IMR-90 (cell line): ENCODE results near the gene MYH16. TPM values are rescaled to one million over a fixed set of nuclear protein-coding genes. Genes with fewer than 3 reads are reported as not detected.
"Not testable (repeated sequence)": the region's sequence is repeated elsewhere in the genome, so short reads cannot be mapped to it uniquely, and the experiment has no call there.

Experiments
- ATAC-seq: fragments of 200-7000 bp; cut with Tn5 transposase; 2 replicates; pipeline ENCODE4 v1.9.1; 2020; ENCODE audit warnings: low read depth, mild to moderate bottlenecking, moderate library complexity
- BruUV-seq: library from RNA; stranded (reverse); fragments of 400-500 nt; replicated peaks from 2 replicates; lab custom pipeline; 2021; lab: Mats Ljungman, UMichigan
- CTCF ChIA-PET: fragments of 300-600 bp; formaldehyde crosslinking; extraction: SDS; loops from one replicate; lab custom pipeline; 2021; ENCODE audit warnings: antibody characterized with exemption; lab: Yijun Ruan, JAX
- POLR2A ChIA-PET: fragments of 300-600 bp; sonication (Branson Sonifier 250); formaldehyde crosslinking; loops from one replicate; lab custom pipeline; 2022; ENCODE audit warnings: antibody characterized with exemption; ENCODE audit not compliant: unreplicated experiment; lab: Charles Lee
- DNase-seq: peaks from one replicate; pipeline ENCODE4 v3.0.0; 2013
- H2AFZ ChIP-seq: replicated peaks from 2 replicates; pipeline ENCODE3; 2013; ENCODE audit warnings: low read length, mild to moderate bottlenecking; ENCODE audit not compliant: poor library complexity
- H2AK5ac ChIP-seq: 2 replicates; pipeline ENCODE4 v1.6.1; 2013; ENCODE audit warnings: low read depth, low read length, inconsistent platforms
- H2AK9ac ChIP-seq: replicated peaks from 2 replicates; pipeline ENCODE3; 2013; ENCODE audit warnings: mild to moderate bottlenecking, low read depth, low read length, moderate library complexity; ENCODE audit not compliant: poor library complexity
- H2BK120ac ChIP-seq: 2 replicates; pipeline ENCODE4 v1.6.1; 2013; ENCODE audit warnings: low read depth, low read length, inconsistent platforms
- H2BK15ac ChIP-seq: 3 replicates; pipeline ENCODE4 v1.6.1; 2013; ENCODE audit warnings: low read depth, low read length, inconsistent platforms
- H2BK20ac ChIP-seq: 2 replicates; pipeline ENCODE4 v1.6.1; 2013; ENCODE audit warnings: low read depth, mild to moderate bottlenecking, inconsistent platforms, low read length, moderate library complexity
- H2BK5ac ChIP-seq: 2 replicates; pipeline ENCODE4 v1.6.1; 2013; ENCODE audit warnings: mild to moderate bottlenecking, low read depth, low read length, inconsistent platforms; ENCODE audit not compliant: poor library complexity, severe bottlenecking
- H3K14ac ChIP-seq: replicated peaks from 2 replicates; pipeline ENCODE4 v1.6.1; 2013; ENCODE audit warnings: low read depth, low read length, inconsistent platforms
- H3K18ac ChIP-seq: 2 replicates; pipeline ENCODE4 v1.6.1; 2013; ENCODE audit warnings: low read depth, low read length, control low read depth
- H3K23ac ChIP-seq: 2 replicates; pipeline ENCODE4 v1.6.1; 2013; ENCODE audit warnings: low read depth, low read length, inconsistent platforms
- H3K27ac ChIP-seq: 2 replicates; pipeline ENCODE4 v1.5.1; 2013; ENCODE audit warnings: mild to moderate bottlenecking, control low read depth, low read length; ENCODE audit not compliant: insufficient read depth
- H3K27me3 ChIP-seq: 2 replicates; pipeline ENCODE4 v1.6.1; 2013; ENCODE audit warnings: low read length; ENCODE audit not compliant: control insufficient read depth, insufficient read depth
- H3K36me3 ChIP-seq: 2 replicates; pipeline ENCODE4 v1.6.1; 2013; ENCODE audit warnings: low read length, mixed read lengths; ENCODE audit not compliant: control insufficient read depth, insufficient read depth
- H3K4ac ChIP-seq: 2 replicates; pipeline ENCODE4 v1.6.1; 2013; ENCODE audit warnings: low read depth, low read length, inconsistent platforms
- H3K4me1 ChIP-seq: 2 replicates; pipeline ENCODE4 v1.6.1; 2013; ENCODE audit warnings: low read length, mixed read lengths; ENCODE audit not compliant: control insufficient read depth, insufficient read depth
- H3K4me2 ChIP-seq: 2 replicates; pipeline ENCODE4 v1.6.1; 2013; ENCODE audit warnings: low read depth, mild to moderate bottlenecking, control low read depth, low read length, moderate library complexity
- H3K4me3 ChIP-seq: 2 replicates; pipeline ENCODE4 v1.5.1; 2013; ENCODE audit warnings: low read depth, mild to moderate bottlenecking, control low read depth, low read length, moderate library complexity; ENCODE audit not compliant: insufficient read depth
- H3K56ac ChIP-seq: 2 replicates; pipeline ENCODE4 v1.6.1; 2013; ENCODE audit warnings: low read length, inconsistent platforms; ENCODE audit not compliant: insufficient read depth; ENCODE audit errors: extremely low read depth
- H3K79me1 ChIP-seq, 2 experiments: 2 replicates each; pipeline ENCODE4 v1.6.1; 2013; ENCODE audit warnings: low read length in 2 of 2, inconsistent platforms in 1 of 2, low read depth in 1 of 2
- H3K9ac ChIP-seq: 2 replicates; pipeline ENCODE4 v1.6.1; 2013; ENCODE audit warnings: low read depth, low read length, control low read depth
- H3K9me1 ChIP-seq: 2 replicates; pipeline ENCODE4 v1.6.1; 2013; ENCODE audit warnings: low read length, inconsistent platforms; ENCODE audit not compliant: insufficient read depth
- H3K9me3 ChIP-seq: 2 replicates; pipeline ENCODE4 v1.6.1; 2013; ENCODE audit warnings: low read length; ENCODE audit not compliant: control insufficient read depth, insufficient read depth
- H4K20me1 ChIP-seq: 2 replicates; pipeline ENCODE4 v1.6.1; 2013; ENCODE audit warnings: low read length, inconsistent platforms; ENCODE audit not compliant: insufficient read depth
- H4K5ac ChIP-seq: 2 replicates; pipeline ENCODE4 v1.6.1; 2013; ENCODE audit warnings: mild to moderate bottlenecking, low read depth, low read length, control low read depth
- H4K8ac ChIP-seq, 2 experiments: 2 replicates each; pipeline ENCODE4 v1.6.1; 2013; ENCODE audit warnings: low read depth in 2 of 2, low read length in 2 of 2, control low read depth in 1 of 2, inconsistent platforms in 1 of 2
- H4K91ac ChIP-seq: 2 replicates; pipeline ENCODE4 v1.6.1; 2013; ENCODE audit warnings: low read depth, low read length, inconsistent platforms; ENCODE audit not compliant: insufficient read depth
- RCOR1 ChIP-seq: IDR thresholded peaks from 2 replicates; pipeline ENCODE4 v1.6.1; 2012; ENCODE audit warnings: mild to moderate bottlenecking, low read length, improper control_type of control experiment; ENCODE audit not compliant: insufficient replicate concordance
- WGBS, 2 experiments: methylation state at CpG; one replicate each; pipeline versions ENCODE4 v1.1.5 to v1.1.7; 2013; ENCODE audit warnings: missing lambda C conversion rate in 2 of 2; ENCODE audit not compliant: insufficient read length in 1 of 2; ENCODE audit errors: extremely low coverage in 2 of 2; 5-methylcytosine and 5-hydroxymethylcytosine counted together
- dilution Hi-C: fragments of 300-500 bp; cut with HindIII; formaldehyde crosslinking; loops from one replicate; pipeline ENCODE4 v1.14.3; 2018; ENCODE audit warnings: low sequenced_read_pairs; ENCODE audit not compliant: unreplicated experiment
- in situ Hi-C: fragments of 300-500 bp; cut with MboI; formaldehyde crosslinking; loops from 3 replicates; pipeline ENCODE4 v1.14.3; 2019; ENCODE audit warnings: low sequenced_read_pairs, inconsistent platforms, mixed read lengths
- intact Hi-C: fragments of 100-400 bp; cut with micrococcal nuclease; formaldehyde crosslinking; loops from 2 replicates; pipeline ENCODE4 v1.10.0; 2022
- polyA plus RNA-seq, 3 experiments: library from polyadenylated mRNA; depleted of rRNA; stranded (reverse); fragments of >200 nt; gene quantifications; 2 replicates each; pipeline ENCODE4 v1.2.3, GENCODE V29; 2012; ENCODE audit warnings: low replicate concordance in 1 of 3
- total RNA-seq: library from RNA; depleted of rRNA; stranded (reverse); fragments of >200 nt; gene quantifications from 2 replicates; pipeline ENCODE4 v1.2.3, GENCODE V29; 2012

MYH16 gene
- total and polyA plus RNA-seq, 2 of the 4 experiments (the other 2 are of a cell fraction): 0.09 to 0.18 TPM

DNA sequence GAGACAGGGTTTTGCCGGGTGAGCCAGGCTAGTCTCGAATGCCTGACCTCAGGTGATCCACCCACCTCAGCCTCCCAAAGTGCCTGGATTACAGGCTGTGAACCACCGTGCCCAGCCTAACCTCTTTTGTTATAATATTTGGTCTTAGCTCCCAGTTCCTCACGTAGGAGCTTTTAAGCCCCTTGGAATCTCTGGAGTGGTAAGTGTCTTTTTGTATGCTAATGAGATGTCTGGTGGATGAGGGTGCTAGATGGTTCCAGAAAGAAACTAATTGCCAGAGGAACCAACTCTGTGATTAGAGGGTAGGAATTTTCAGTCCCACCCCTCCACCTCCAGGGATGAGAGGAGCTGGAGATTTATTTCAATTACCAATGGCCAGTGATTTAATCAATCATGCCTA lies 47.7 kb downstream of the MYH16 start:
- ChIA-PET CTCF (interaction anchor here (1.1 kb wide), 1 partner anchor 8 kb away, joined by 3 read pairs; no protein-coding TSS in a partner anchor), POLR2A (no interaction called here)
- H3K23ac ChIP-seq: no peak overlapping the region
- no peaks in the 10 kb centered on the region for H3K9me3 ChIP-seq
- DNase-seq: no peak
- H2BK5ac ChIP-seq: no peak overlapping the region
- H3K4me1 ChIP-seq: no peaks in the 10 kb centered on the region
- no peak overlapping the region for H4K5ac ChIP-seq
- no peaks in the 10 kb centered on the region for H4K20me1 ChIP-seq
- H3K79me1 ChIP-seq: peaks cover 7% of the 10 kb centered on the region in 2 experiments; a peak in 3 of 4 replicates
- no CpG with 5 or more reads among the region's 4 CpGs for WGBS, 2 experiments
- dilution Hi-C loops: no loop called here
- no peak overlapping the region for H2AK9ac ChIP-seq
- intact Hi-C loops: no loop called here
- no peak overlapping the region for H2BK120ac ChIP-seq
- H3K14ac ChIP-seq: no peak overlapping the region
- no peak for ATAC-seq
- no peak overlapping the region for H2AK5ac ChIP-seq
- H3K36me3 ChIP-seq: no peaks in the 10 kb centered on the region
- no peak overlapping the region for H3K27ac ChIP-seq
- H2BK15ac ChIP-seq: no peak overlapping the region
- no peak overlapping the region for H2AFZ ChIP-seq
- TF ChIP-seq RCOR1: no peak
- H3K27me3 ChIP-seq: no peaks in the 10 kb centered on the region
- in situ Hi-C loops: no loop called here
- H3K56ac ChIP-seq: no peak overlapping the region
- H3K18ac ChIP-seq: no peak overlapping the region
- no peak overlapping the region for H2BK20ac ChIP-seq
- no peak overlapping the region for H3K4me3 ChIP-seq
- H4K91ac ChIP-seq: no peak overlapping the region
- H4K8ac ChIP-seq: no peak overlapping the region
- no peak overlapping the region for H3K9ac ChIP-seq
- H3K4me2 ChIP-seq: no peak overlapping the region
- H3K4ac ChIP-seq: no peak overlapping the region
- H3K9me1 ChIP-seq: no peaks in the 10 kb centered on the region
- no TSS peak for BruUV-seq

DNA sequence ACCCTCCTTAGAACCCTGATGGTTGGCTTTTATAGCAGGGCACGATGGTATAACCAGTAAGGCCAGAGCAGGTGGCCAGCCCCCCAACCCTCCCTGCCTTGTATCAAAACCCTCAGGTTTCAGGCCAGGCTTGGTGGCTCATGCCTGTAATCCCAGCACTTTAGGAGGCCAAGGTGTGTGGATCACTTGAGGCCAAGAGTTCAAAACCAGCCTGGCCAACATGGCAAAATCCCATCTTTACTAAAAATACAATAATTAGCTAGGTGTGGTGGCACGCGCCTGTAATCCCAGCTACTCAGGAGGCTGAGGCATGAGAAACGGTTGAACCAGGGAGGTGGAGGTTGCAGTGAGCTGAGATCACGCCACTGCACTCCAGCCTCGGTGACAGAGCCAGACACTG lies 50.0 kb downstream of the MYH16 start:
- H2BK5ac ChIP-seq, CTCF ChIA-PET, H2AK5ac ChIP-seq, DNase-seq, H3K27ac ChIP-seq, H3K4me1 ChIP-seq, H2AK9ac ChIP-seq, H4K8ac ChIP-seq, H3K9ac ChIP-seq, H2AFZ ChIP-seq, H2BK120ac ChIP-seq, BruUV-seq, H4K5ac ChIP-seq, H3K18ac ChIP-seq, in situ Hi-C loops, H3K56ac ChIP-seq, H2BK20ac ChIP-seq, H3K4me2 ChIP-seq, intact Hi-C loops, H3K36me3 ChIP-seq, H4K91ac ChIP-seq, ATAC-seq, H3K4ac ChIP-seq, H2BK15ac ChIP-seq, H3K23ac ChIP-seq, H3K14ac ChIP-seq, H3K9me1 ChIP-seq, H3K9me3 ChIP-seq, H4K20me1 ChIP-seq, POLR2A ChIA-PET, H3K27me3 ChIP-seq, H3K4me3 ChIP-seq, dilution Hi-C loops: not testable (repeated sequence)
- WGBS, 2 experiments: 70% methylated on average over 2 of the region's 6 CpGs; no CpG with 5 or more reads in 1 of the 2 experiments
- H3K79me1 ChIP-seq: peaks cover 9 to 22% of the 10 kb centered on the region in 2 experiments; a peak in 3 of 4 replicates
